DOHH2 (cell line): ENCODE results near the gene TLE3.

Experiments
- EZH2phosphoT487 ChIP-seq: fragments of 200-600 bp; sonication (generic); IDR thresholded peaks from 2 replicates; pipeline ENCODE4 v1.6.1; 2017; ENCODE audit warnings: borderline replicate concordance, mild to moderate bottlenecking, antibody characterized with exemption, low read length, moderate library complexity, mixed read lengths
- TF ChIP-seq, protein P1 (sequence below): fragments of 200-600 bp; sonication (generic); IDR thresholded peaks from one replicate; pipeline ENCODE4 v1.5.1; 2014; ENCODE audit warnings: antibody characterized with exemption, mild to moderate bottlenecking, low read depth, low read length; ENCODE audit not compliant: poor library complexity, severe bottlenecking

DNA sequence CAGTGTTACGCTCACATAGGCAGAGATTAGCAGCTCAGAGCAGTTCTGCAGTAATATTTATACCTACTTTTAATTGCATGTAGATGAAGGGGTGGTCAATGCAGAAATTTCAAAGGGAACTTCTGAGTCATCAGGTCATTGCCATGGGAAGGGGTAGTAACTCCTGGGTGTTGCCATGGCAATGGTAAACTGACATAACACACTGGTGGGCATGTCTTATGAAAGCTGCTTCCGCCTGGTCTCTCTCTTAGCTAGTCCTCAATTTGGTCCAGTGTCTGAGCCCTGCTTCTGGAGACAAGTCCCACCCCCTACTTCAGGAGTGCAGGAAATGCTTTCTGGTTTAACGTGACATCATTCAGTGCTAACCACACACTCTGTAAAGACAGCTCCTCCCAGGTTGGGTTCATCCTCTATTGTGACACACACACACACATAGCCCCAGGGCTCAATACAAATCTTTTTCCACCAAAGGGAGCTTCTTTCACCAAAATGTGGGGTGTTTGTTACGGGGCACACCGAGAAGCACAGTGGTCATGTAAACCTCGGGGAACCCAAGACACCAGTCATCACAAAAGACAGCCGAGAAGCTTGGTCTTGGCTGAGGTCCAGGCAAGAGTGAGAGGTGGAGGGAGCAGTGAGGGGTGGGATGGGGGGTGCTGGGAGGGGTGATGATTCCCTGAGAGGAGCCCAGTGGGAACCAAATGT is 74.5 kb downstream of the TLE3 start:
- TF ChIP-seq, protein P1, sequence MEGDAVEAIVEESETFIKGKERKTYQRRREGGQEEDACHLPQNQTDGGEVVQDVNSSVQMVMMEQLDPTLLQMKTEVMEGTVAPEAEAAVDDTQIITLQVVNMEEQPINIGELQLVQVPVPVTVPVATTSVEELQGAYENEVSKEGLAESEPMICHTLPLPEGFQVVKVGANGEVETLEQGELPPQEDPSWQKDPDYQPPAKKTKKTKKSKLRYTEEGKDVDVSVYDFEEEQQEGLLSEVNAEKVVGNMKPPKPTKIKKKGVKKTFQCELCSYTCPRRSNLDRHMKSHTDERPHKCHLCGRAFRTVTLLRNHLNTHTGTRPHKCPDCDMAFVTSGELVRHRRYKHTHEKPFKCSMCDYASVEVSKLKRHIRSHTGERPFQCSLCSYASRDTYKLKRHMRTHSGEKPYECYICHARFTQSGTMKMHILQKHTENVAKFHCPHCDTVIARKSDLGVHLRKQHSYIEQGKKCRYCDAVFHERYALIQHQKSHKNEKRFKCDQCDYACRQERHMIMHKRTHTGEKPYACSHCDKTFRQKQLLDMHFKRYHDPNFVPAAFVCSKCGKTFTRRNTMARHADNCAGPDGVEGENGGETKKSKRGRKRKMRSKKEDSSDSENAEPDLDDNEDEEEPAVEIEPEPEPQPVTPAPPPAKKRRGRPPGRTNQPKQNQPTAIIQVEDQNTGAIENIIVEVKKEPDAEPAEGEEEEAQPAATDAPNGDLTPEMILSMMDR = no peak
- TF ChIP-seq EZH2phosphoT487 = no peak
